ELF-1 (cell line): ENCODE data around the gene SNED1.
A peak's percentile ranks its signal among the peaks of the same experiment; 100 is the strongest.

Experiments used
- DNase-seq: peaks from one replicate; pipeline ENCODE4 v3.0.0-alpha.2; 2016; ENCODE audit warnings: low read depth, low spot score

Gene SNED1

GRCh38 chr2:240997856-240998705 lies at the start of gene SNED1:
SNED1 (plus strand) TSS chr2:240998618; CDS start chr2:240998838, 220 bp downstream.
- peak; percentile 85 for DNase-seq

- peak; percentile 0 for DNase-seq
Measured at GRCh38 chr2:240948905-240949790, 49.3 kb upstream of the SNED1 start.

- DNase-seq, result no peak
Measured at GRCh38 chr2:240949791-240950705, 48.4 kb upstream of the SNED1 start.

GRCh38 chr2:240951045-240951594 lies 47.3 kb upstream of the SNED1 start:
- DNase-seq, result no peak

- DNase-seq, result no peak
Measured at GRCh38 chr2:240952496-240953246, 45.7 kb upstream of the SNED1 start.

- DNase-seq, result no peak
Measured at GRCh38 chr2:240953426-240954410, 44.7 kb upstream of the SNED1 start.

- no peak for DNase-seq
Measured at GRCh38 chr2:240954436-240955305, 43.7 kb upstream of the SNED1 start.

GRCh38 chr2:240955306-240956170 lies 42.9 kb upstream of the SNED1 start:
- no peak for DNase-seq

- no peak for DNase-seq
Measured at GRCh38 chr2:240956171-240956934, 42.1 kb upstream of the SNED1 start.

- no peak for DNase-seq
Measured at GRCh38 chr2:240956935-240957655, 41.3 kb upstream of the SNED1 start.

- no peak for DNase-seq
Measured at GRCh38 chr2:240957656-240958365, 40.6 kb upstream of the SNED1 start.

- no peak for DNase-seq
Measured at GRCh38 chr2:240958366-240959213, 39.8 kb upstream of the SNED1 start.

GRCh38 chr2:240959214-240959940 lies 39.0 kb upstream of the SNED1 start:
- DNase-seq, result no peak

GRCh38 chr2:240959941-240960308 lies 38.5 kb upstream of the SNED1 start:
- DNase-seq, result no peak
